HepG2 (cell line): ENCODE measurements around the gene KIZ.

Source experiments
- CTCF ChIP-seq: sonication (generic); formaldehyde crosslinking; IDR thresholded peaks from 2 replicates; pipeline ENCODE4 v1.5.0; 2020; ENCODE audit warnings: mild to moderate bottlenecking, missing genetic modification reagents, moderate library complexity
- EP300 ChIP-seq, 3 experiments: sonication (generic) in 1 of 3; formaldehyde crosslinking in 1 of 3; IDR thresholded peaks; 2 replicates each; pipeline versions ENCODE4 v1.5.1 to v1.6.1; 2011 to 2020; ENCODE audit warnings: low read depth in 2 of 3, low read length in 2 of 3, borderline replicate concordance in 1 of 3, improper control_type of control experiment in 1 of 3, mild to moderate bottlenecking in 1 of 3, missing genetic modification reagents in 1 of 3, moderate library complexity in 1 of 3
- EZH2 ChIP-seq: conservative IDR thresholded peaks from 2 replicates; pipeline ENCODE4 v1.6.1; 2012; ENCODE audit warnings: mild to moderate bottlenecking, low read depth, low read length, moderate library complexity
- FOXO4 ChIP-seq: sonication (generic); formaldehyde crosslinking; conservative IDR thresholded peaks from 2 replicates; pipeline ENCODE4 v1.8.1; 2023; ENCODE audit warnings: missing genetic modification reagents
- MAZ ChIP-seq, 2 experiments: sonication (generic) in 1 of 2; formaldehyde crosslinking in 1 of 2; IDR thresholded peaks; 2 replicates each; pipeline versions ENCODE4 v1.5.0 to v1.6.1; 2012 to 2020; ENCODE audit warnings: low read depth in 2 of 2, mild to moderate bottlenecking in 2 of 2, borderline replicate concordance in 1 of 2, improper control_type of control experiment in 1 of 2, low read length in 1 of 2, missing genetic modification reagents in 1 of 2, moderate library complexity in 1 of 2
- MXD4 ChIP-seq: IDR thresholded peaks from 2 replicates; pipeline ENCODE4 v1.6.1; 2016; ENCODE audit warnings: mild to moderate bottlenecking, missing biosample characterization, missing genetic modification reagents
- NFYB ChIP-seq: sonication (generic); formaldehyde crosslinking; IDR thresholded peaks from 2 replicates; pipeline ENCODE4 v1.4.0; 2020; ENCODE audit warnings: missing genetic modification reagents
- SRF ChIP-seq: IDR thresholded peaks from 2 replicates; pipeline ENCODE4 v1.6.1; 2011; ENCODE audit warnings: mild to moderate bottlenecking, low read depth, low read length, moderate library complexity
- TAF1 ChIP-seq: sonication (generic); formaldehyde crosslinking; IDR thresholded peaks from 2 replicates; pipeline ENCODE4 v1.4.0; 2020; ENCODE audit warnings: missing genetic modification reagents
- XRCC5 ChIP-seq: fragments of 200-400 bp; formaldehyde crosslinking; optimal IDR thresholded peaks from 2 replicates; pipeline ENCODE3; 2017; ENCODE audit warnings: mild to moderate bottlenecking, low read length
- ZNF446 ChIP-seq: sonication (generic); formaldehyde crosslinking; IDR thresholded peaks from 2 replicates; pipeline ENCODE4 v1.5.0; 2020; ENCODE audit warnings: mild to moderate bottlenecking, missing genetic modification reagents
- ZNF576 ChIP-seq: sonication (generic); formaldehyde crosslinking; IDR thresholded peaks from 2 replicates; pipeline ENCODE4 v1.4.0; 2020; ENCODE audit warnings: mild to moderate bottlenecking, missing genetic modification reagents
- ZNF749 ChIP-seq: sonication (generic); formaldehyde crosslinking; IDR thresholded peaks from 2 replicates; pipeline ENCODE4 v1.8.0; 2022; ENCODE audit warnings: mild to moderate bottlenecking, missing genetic modification reagents, moderate library complexity, borderline replicate concordance
- ZNF770 ChIP-seq: sonication (generic); formaldehyde crosslinking; IDR thresholded peaks from 2 replicates; pipeline ENCODE4 v1.5.0; 2020; ENCODE audit warnings: mild to moderate bottlenecking, missing genetic modification reagents

- TF ChIP-seq EZH2 (no peak), NFYB (CRISPR knock-in tag) (no peak), ZNF446 (CRISPR knock-in tag) (no peak), MAZ (IDR thresholded peaks at IDR 0.05; ENCODE audit: borderline replicate concordance, low read depth, low read length) (no peak), MAZ (CRISPR knock-in tag; IDR thresholded peaks at IDR 0.05; ENCODE audit: low read depth) (no peak), CTCF (no peak), TAF1 (CRISPR knock-in tag) (no peak), ZNF770 (CRISPR knock-in tag) (no peak), ZNF749 (no peak), EP300 (IDR thresholded peaks at IDR 0.05; ENCODE audit: low read depth in 2 of 2, low read length in 2 of 2) (no peak), EP300 (CRISPR knock-in tag; IDR thresholded peaks at IDR 0.05; ENCODE audit: borderline replicate concordance) (no peak), XRCC5 (no peak), SRF (no peak), FOXO4 (CRISPR knock-in tag) (no peak), ZNF576 (CRISPR knock-in tag) (no peak), MXD4 (CRISPR knock-in tag) (no peak)
Observed at GRCh38 chr20:21149344-21149743, 23.5 kb downstream of the KIZ start.
